Mucosa of descending colon (tissue), 3 donors: Measurements from ENCODE around the gene COL23A1. TPM values are rescaled to one million over a fixed set of nuclear protein-coding genes. Genes with fewer than 3 reads are reported as not detected.
"Not testable (repeated sequence)": the region's sequence is repeated elsewhere in the genome, so short reads cannot be mapped to it uniquely, and the experiment has no call there.

ENCODE experiments used
- ATAC-seq: fragments of 200-7000 bp; cut with Tn5 transposase; one replicate; pipeline ENCODE4 v1.9.1; 2020; ENCODE audit warnings: mild to moderate bottlenecking, moderate library complexity
- DNase-seq, 3 donors: peaks; one replicate each; pipeline ENCODE4 v3.0.0-alpha.2; 2020
- H3K36me3 ChIP-seq: fragments of 200-600 bp; one replicate; pipeline ENCODE4 v1.8.0; 2021; ENCODE audit warnings: low read depth, mild to moderate bottlenecking
- H3K4me1 ChIP-seq: fragments of 200-600 bp; one replicate; pipeline ENCODE4 v1.8.0; 2021; ENCODE audit warnings: low read depth, mild to moderate bottlenecking
- H3K4me3 ChIP-seq: fragments of 200-600 bp; one replicate; pipeline ENCODE4 v1.8.0; 2021; ENCODE audit warnings: mild to moderate bottlenecking
- H3K9me3 ChIP-seq: fragments of 200-600 bp; one replicate; pipeline ENCODE4 v1.8.0; 2021; ENCODE audit warnings: mild to moderate bottlenecking
- intact Hi-C, 2 donors: fragments of 100-400 bp; cut with DNase I in 1 of 2; cut with micrococcal nuclease in 1 of 2; formaldehyde crosslinking; loops; one replicate each; pipeline versions ENCODE4 v1.11.0 to v1.11.1; 2022; cut with DNase I, micrococcal nuclease
- total RNA-seq, 3 donors: library from RNA; stranded (reverse); fragmentation: NEBNext Ultra II Directional in 2 of 3; extraction: Animal tissue kit (Norgen Biotek cat#: 25700) in 2 of 3; gene quantifications; one replicate each; pipeline versions ENCODE4 v1.2.1 to v1.2.4, GENCODE V29; 2021 to 2023
- TF ChIP-seq, protein P1 (sequence below): fragments of 200-600 bp; IDR thresholded peaks from one replicate; pipeline ENCODE4 v1.8.0; 2022; ENCODE audit warnings: antibody characterized with exemption, mild to moderate bottlenecking
- donor health status: DM: no; HTN: no; CAD: no; lungs with moderate emphysema.
- donor health status: DM: no; HTN: no; CAD: no.
- donor health status: DM: no; HTN: yes; CAD: no.

The COL23A1 gene
- total RNA-seq, 3 donors from 2014 or later, result 0.17 to 2.7 (median 0.43) TPM

DNA sequence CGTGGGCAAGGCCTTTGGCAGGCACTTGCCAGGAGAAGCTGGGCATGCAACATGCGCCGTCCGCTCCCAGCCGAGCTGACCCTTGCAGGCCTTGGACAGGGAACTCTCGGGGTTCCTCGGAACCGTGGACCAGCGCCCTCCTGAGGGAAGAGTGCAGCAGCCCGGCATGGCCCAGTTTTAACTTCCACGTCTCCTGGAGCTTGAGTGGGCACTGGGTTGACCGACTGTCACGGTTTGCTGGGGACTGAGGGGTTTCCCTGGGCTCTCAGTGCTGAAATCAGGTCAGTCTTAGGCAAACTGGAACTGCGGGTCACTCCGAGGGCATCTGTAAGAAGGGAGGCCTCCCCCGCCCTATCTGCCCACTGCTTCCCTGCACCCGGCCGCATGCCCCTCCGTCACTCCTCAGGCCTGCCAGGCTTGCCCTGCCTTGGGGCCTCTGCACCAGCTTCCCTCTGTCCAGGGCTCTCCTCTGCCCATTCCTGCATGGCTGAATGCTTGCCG lies 270.6 kb downstream of the COL23A1 start:
- TF ChIP-seq, protein P1, sequence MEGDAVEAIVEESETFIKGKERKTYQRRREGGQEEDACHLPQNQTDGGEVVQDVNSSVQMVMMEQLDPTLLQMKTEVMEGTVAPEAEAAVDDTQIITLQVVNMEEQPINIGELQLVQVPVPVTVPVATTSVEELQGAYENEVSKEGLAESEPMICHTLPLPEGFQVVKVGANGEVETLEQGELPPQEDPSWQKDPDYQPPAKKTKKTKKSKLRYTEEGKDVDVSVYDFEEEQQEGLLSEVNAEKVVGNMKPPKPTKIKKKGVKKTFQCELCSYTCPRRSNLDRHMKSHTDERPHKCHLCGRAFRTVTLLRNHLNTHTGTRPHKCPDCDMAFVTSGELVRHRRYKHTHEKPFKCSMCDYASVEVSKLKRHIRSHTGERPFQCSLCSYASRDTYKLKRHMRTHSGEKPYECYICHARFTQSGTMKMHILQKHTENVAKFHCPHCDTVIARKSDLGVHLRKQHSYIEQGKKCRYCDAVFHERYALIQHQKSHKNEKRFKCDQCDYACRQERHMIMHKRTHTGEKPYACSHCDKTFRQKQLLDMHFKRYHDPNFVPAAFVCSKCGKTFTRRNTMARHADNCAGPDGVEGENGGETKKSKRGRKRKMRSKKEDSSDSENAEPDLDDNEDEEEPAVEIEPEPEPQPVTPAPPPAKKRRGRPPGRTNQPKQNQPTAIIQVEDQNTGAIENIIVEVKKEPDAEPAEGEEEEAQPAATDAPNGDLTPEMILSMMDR, result no peak
- intact Hi-C loops, result no loop called here
- H3K9me3 ChIP-seq, result no peaks in the 10 kb centered on the region
- no peak for DNase-seq
- no peak for ATAC-seq
- no peaks in the 10 kb centered on the region for H3K4me1 ChIP-seq
- no peaks in the 10 kb centered on the region for H3K36me3 ChIP-seq
- H3K4me3 ChIP-seq, result no peak overlapping the region

DNA sequence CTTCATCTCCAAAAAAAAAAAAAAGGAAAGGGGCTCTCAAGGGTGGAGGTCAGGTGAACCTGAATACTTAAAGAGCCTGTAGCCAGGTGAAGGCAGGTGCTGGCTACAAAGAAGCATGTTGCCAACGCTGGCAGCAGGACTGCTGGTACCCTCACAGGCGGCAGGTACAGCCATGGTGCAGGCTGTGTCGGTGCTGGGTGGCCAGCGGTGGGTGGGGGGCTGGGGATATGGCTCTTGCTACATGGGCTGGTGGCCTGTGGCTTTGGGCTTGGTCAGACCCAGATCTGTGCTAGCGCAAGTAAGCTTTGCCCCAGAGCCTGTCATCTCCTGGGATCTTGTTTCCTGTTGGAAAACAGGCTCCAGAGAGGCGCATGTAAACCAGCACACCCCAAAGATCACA lies 271.3 kb downstream of the COL23A1 start:
- intact Hi-C loops, result no loop called here
- TF ChIP-seq, protein P1, result no peak
- Histone ChIP-seq H3K4me1 (no peaks in the 10 kb centered on the region), H3K36me3 (no peaks in the 10 kb centered on the region), H3K9me3 (no peaks in the 10 kb centered on the region), H3K4me3 (no peak overlapping the region)
- ATAC-seq, result no peak
- DNase-seq, result no peak

DNA sequence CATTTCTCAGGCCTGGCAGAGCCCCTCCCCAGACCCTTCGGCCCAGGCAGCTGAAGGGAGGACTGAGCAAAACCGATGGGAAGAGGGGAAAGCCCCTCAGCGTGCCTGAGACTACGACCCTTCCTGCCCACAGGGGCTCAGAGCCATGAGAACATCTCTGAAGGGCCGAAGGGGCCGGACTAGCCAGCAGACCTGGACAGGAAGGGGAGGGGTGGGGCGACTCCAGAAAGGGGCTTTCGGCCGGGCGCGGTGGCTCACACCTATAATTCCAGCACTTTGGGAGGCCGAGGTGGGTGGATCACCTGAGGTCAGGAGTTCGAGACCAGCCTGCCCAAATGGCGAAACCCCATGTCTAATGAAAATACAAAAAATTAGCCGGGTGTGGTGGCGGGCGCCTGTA lies 271.8 kb downstream of the COL23A1 start:
- intact Hi-C loops, result no loop called here
- H3K4me1 ChIP-seq, result no peaks in the 10 kb centered on the region
- no peak for ATAC-seq
- H3K4me3 ChIP-seq, result no peak overlapping the region
- H3K9me3 ChIP-seq, result no peaks in the 10 kb centered on the region
- TF ChIP-seq, protein P1, result no peak
- H3K36me3 ChIP-seq, result no peaks in the 10 kb centered on the region
- no peak for DNase-seq

DNA sequence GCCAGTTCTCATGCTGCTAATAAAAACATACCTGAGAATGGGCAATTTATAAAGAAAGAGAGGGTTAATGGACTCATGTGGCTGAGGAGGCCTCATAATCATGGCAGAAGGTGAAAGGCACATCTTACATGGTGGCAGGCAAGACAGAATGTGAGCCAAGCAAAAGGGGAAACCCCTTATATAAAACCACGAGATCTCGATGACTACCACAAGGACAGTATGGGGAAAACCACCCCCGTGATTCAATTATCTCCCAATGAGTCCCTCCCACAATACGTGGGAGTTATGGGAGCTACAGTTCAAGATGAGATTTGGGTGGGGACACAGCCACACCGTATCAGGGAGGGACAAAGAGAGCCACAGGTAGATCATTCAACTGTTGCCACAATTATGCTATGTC lies 272.5 kb downstream of the COL23A1 start:
- H3K4me3 ChIP-seq, H3K36me3 ChIP-seq, ATAC-seq, DNase-seq, H3K4me1 ChIP-seq, H3K9me3 ChIP-seq, intact Hi-C loops: not testable (repeated sequence)

DNA sequence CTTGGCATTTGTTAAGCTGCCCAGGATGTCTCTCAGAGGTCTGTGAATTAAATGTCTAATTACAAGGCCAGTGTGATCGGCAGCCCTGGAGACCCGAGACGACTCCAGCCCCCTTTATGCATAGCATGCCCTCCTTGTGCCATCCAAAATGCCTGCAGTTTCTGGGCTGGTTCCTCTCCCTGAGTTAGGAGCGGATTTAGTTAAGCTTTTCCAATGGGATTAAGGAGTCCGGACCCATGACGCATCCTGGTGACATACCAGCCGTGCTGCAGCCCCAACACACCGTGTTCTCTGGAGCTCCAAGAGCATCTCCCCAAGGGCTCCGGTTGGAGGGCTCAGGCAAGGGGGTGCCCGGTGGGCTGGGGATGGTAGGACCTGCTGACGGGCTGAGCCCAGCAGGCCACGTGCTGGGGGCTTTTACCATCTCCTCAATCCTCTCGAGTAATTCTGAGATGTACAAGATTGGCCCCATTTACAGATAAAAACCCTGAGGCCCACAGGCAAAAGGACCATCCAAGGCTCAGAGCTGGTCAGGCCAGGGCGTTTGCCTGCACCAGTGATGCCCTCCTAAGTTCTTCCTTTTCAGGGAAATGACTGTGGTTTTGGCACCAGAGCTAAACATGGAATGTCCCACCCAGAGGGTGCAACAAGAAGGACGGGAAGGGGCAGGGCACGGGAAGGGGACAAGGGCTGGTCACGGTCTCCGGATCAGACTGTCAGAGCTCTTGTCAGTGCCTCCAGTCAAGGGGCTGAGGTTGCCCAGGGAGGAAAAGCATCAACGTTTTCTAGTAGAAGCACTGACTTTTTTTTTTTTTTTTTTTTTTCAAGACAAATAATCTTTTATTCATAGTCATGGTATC lies 275.0 kb downstream of the COL23A1 start:
- no peak for ATAC-seq

More for the DNA sequence above, 275.0 kb downstream of the COL23A1 start:
- H3K4me1 ChIP-seq, result no peaks in the 10 kb centered on the region
- H3K36me3 ChIP-seq, result no peaks in the 10 kb centered on the region
- intact Hi-C loops, result no loop called here
- no peaks in the 10 kb centered on the region for H3K9me3 ChIP-seq
- H3K4me3 ChIP-seq, result no peak overlapping the region
- TF ChIP-seq, protein P1, result no peak
- peak in 1 of 3 donors; percentile 17 for DNase-seq
